ENCODE data around the gene NME4.

DNA sequence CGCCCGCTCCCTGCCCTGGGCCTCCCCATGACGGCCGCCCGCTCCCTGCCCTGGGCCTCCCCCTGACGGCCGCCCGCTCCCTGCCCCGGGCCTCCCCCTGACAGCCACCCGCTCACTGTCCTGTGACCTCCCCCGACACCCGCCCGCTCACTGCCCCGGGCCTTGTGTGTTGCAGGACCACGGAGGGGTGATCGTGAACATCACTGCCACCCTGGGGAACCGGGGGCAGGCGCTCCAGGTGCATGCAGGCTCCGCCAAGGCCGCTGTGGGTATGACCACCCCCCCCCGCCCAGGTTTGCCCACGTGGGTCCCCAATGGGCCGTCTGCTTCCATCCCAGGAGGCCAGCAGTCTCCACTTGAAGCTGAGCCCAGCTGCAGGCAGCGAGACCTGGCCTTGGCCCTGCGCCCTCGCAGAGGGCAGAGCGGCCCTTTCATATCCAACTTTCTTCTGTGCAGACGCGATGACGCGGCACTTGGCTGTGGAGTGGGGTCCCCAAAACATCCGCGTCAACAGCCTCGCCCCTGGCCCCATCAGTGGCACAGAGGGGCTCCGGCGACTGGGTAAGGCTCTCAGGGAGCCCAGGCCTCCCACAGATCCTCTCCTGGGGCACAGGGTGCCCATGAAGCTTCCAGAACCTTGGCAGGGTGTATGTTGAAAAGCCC lies 13.6 kb downstream of the NME4 start:
- no peak for TF ChIP-seq CTCF (IDR thresholded peaks at IDR 0.05)
- no peak for TF ChIP-seq POLR2A (IDR thresholded peaks at IDR 0.05; ENCODE audit: low read depth)
- no peak for TF ChIP-seq EP300 (IDR thresholded peaks at IDR 0.05)

Data from esophagus muscularis mucosa (tissue), 4 donors.